Neural crest cell (in vitro differentiated cells): ENCODE measurements around the gene PHKA1. TPM values are rescaled to one million over a fixed set of nuclear protein-coding genes. Genes with fewer than 3 reads are reported as not detected.
"Not testable (repeated sequence)": the region's sequence is repeated elsewhere in the genome, so short reads cannot be mapped to it uniquely, and the experiment has no call there.

ENCODE experiments used
- DNase-seq: peaks from one replicate; pipeline ENCODE4 v3.0.0; 2021; ENCODE audit warnings: low read depth, mixed read lengths, low spot score
- H3K27ac Mint-ChIP-seq: one replicate; pipeline ENCODE4 v1.8.0; 2021; ENCODE audit warnings: mild to moderate bottlenecking, mixed read lengths; ENCODE audit not compliant: unreplicated experiment
- H3K27me3 Mint-ChIP-seq: 2 replicates; pipeline ENCODE4 v1.8.0; 2021; ENCODE audit warnings: low read depth, mild to moderate bottlenecking, mixed read lengths
- H3K36me3 Mint-ChIP-seq: 2 replicates; pipeline ENCODE4 v1.8.0; 2021; ENCODE audit warnings: low read depth, mild to moderate bottlenecking, mixed read lengths
- H3K4me1 Mint-ChIP-seq: 2 replicates; pipeline ENCODE4 v1.8.0; 2021; ENCODE audit warnings: mixed read lengths
- H3K4me3 Mint-ChIP-seq: one replicate; pipeline ENCODE4 v1.8.0; 2021; ENCODE audit warnings: mild to moderate bottlenecking, mixed read lengths
- H3K9me3 Mint-ChIP-seq: 2 replicates; pipeline ENCODE4 v1.8.0; 2021; ENCODE audit warnings: mixed read lengths
- total RNA-seq: library from RNA; stranded (reverse); gene quantifications from 2 replicates; pipeline ENCODE4 v1.2.1, GENCODE V29; 2021
- TF ChIP-seq, protein P1 (sequence below): fragments of 200-600 bp; sonication (generic); conservative IDR thresholded peaks from 2 replicates; pipeline ENCODE4 v1.5.0; 2021; ENCODE audit warnings: antibody characterized with exemption, mild to moderate bottlenecking

PHKA1 gene
- total RNA-seq, 1 donor from 2014 or later: 10.2 TPM

DNA sequence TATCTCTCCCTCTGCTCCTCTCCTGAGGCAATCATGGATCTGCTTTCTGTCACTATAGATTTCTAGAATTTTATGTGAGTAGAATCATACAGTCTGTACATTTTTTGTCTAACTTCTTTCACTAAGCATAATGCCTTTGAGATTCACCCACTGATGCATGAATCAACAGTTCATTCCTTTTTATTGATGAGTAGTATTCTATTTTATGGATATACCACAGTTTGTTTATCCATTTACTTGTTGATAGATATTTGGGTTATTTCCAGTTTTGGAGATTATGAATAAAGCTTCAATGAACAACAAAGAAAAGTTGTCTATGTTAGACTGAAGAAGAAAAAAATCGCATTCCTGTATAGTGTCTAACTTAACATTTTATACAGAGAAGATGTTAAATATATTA lies 30.5 kb downstream of the PHKA1 start:
- peaks cover 26% of the 10 kb centered on the region for H3K36me3 Mint-ChIP-seq
- no peak for DNase-seq
- H3K9me3 Mint-ChIP-seq: peaks cover 9% of the 10 kb centered on the region
- TF ChIP-seq, protein P1, sequence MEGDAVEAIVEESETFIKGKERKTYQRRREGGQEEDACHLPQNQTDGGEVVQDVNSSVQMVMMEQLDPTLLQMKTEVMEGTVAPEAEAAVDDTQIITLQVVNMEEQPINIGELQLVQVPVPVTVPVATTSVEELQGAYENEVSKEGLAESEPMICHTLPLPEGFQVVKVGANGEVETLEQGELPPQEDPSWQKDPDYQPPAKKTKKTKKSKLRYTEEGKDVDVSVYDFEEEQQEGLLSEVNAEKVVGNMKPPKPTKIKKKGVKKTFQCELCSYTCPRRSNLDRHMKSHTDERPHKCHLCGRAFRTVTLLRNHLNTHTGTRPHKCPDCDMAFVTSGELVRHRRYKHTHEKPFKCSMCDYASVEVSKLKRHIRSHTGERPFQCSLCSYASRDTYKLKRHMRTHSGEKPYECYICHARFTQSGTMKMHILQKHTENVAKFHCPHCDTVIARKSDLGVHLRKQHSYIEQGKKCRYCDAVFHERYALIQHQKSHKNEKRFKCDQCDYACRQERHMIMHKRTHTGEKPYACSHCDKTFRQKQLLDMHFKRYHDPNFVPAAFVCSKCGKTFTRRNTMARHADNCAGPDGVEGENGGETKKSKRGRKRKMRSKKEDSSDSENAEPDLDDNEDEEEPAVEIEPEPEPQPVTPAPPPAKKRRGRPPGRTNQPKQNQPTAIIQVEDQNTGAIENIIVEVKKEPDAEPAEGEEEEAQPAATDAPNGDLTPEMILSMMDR: no peak
- H3K27me3 Mint-ChIP-seq: no peaks in the 10 kb centered on the region
- no peaks in the 10 kb centered on the region for H3K4me1 Mint-ChIP-seq
- H3K27ac Mint-ChIP-seq: no peak overlapping the region
- no peak overlapping the region for H3K4me3 Mint-ChIP-seq

GRCh38 chrX:72676465-72676864 lies 37.6 kb downstream of the PHKA1 start:
- H3K27me3 Mint-ChIP-seq: no peaks in the 10 kb centered on the region
- TF ChIP-seq, protein P1: no peak
- no peak overlapping the region for H3K27ac Mint-ChIP-seq
- H3K36me3 Mint-ChIP-seq: peaks cover 25% of the 10 kb centered on the region
- no peaks in the 10 kb centered on the region for H3K4me1 Mint-ChIP-seq
- no peak for DNase-seq
- H3K4me3 Mint-ChIP-seq: no peak overlapping the region
- peaks cover 12% of the 10 kb centered on the region for H3K9me3 Mint-ChIP-seq

- H3K27ac Mint-ChIP-seq, DNase-seq, H3K9me3 Mint-ChIP-seq, H3K27me3 Mint-ChIP-seq, H3K4me1 Mint-ChIP-seq, H3K4me3 Mint-ChIP-seq: not testable (repeated sequence)
- H3K36me3 Mint-ChIP-seq: peaks cover 17% of the 10 kb centered on the region
Measured at GRCh38 chrX:72673951-72674350, 40.2 kb downstream of the PHKA1 start.

GRCh38 chrX:72669508-72669907 lies 44.6 kb downstream of the PHKA1 start:
- H3K36me3 Mint-ChIP-seq, H3K4me1 Mint-ChIP-seq, H3K9me3 Mint-ChIP-seq, H3K27ac Mint-ChIP-seq, H3K4me3 Mint-ChIP-seq, H3K27me3 Mint-ChIP-seq, DNase-seq: not testable (repeated sequence)

DNA sequence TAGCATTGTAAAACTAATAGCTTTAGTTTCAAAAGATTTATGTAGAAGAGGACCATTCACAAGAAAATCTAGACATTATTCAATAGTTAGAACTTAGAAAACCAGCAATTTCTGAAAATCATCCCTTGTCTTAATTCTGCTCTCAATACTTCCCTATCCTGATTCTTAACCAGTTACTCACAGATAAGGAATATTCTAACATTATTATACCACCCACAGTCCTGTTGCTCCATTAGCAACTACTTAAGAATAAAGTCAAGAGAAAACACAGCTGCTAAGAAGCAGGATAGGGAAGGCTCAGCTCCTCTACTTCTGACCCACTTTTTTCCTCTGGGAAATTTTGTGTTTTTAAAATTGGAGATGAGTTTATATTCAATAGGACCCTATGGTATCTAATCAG lies 47.7 kb downstream of the PHKA1 start:
- Mint-ChIP-seq H3K27me3 (no peaks in the 10 kb centered on the region), H3K4me3 (no peak overlapping the region), H3K36me3 (peaks cover 8% of the 10 kb centered on the region), H3K27ac (no peak overlapping the region), H3K4me1 (no peaks in the 10 kb centered on the region), H3K9me3 (no peaks in the 10 kb centered on the region)
- TF ChIP-seq, protein P1: no peak
- DNase-seq: no peak

DNA sequence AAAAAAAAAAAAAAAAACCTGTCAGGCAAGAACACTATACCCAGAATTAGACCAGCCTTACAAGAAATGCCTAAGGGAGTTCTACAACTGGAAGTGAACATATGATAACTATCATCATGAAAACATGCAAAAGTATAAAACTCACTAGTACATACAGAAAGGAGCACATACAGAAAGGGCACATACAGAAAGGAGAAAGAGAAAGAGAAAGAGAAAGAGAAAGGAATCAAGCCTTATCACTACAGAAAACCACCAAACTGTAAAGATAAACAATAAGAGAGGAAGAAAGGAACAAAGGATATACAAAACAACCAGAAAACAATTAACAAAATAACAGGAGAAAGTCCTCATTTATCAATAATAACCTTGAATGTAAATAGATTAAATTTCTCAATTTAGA lies 50.4 kb downstream of the PHKA1 start:
- Mint-ChIP-seq H3K27ac (no peak overlapping the region), H3K36me3 (peaks cover 5% of the 10 kb centered on the region), H3K9me3 (no peaks in the 10 kb centered on the region), H3K27me3 (no peaks in the 10 kb centered on the region), H3K4me3 (no peak overlapping the region), H3K4me1 (no peaks in the 10 kb centered on the region)
- no peak for DNase-seq
- TF ChIP-seq, protein P1: no peak
